LNCaP clone FGC (cell line): ENCODE measurements around the gene PBX4.

Experiments
- DNase-seq: peaks from one replicate; pipeline ENCODE4 v3.0.0-alpha.2; 2011; ENCODE audit warnings: low read depth
- H3K4me3 ChIP-seq: 2 replicates; pipeline ENCODE4 v1.5.1; 2011; ENCODE audit warnings: mild to moderate bottlenecking, low read depth, low read length, control low read depth
- TF ChIP-seq, protein P1 (sequence below): IDR thresholded peaks from 2 replicates; pipeline ENCODE4 v1.5.1; 2012; ENCODE audit warnings: mild to moderate bottlenecking; ENCODE audit not compliant: control insufficient read depth, insufficient read depth; ENCODE audit errors: extremely low read depth

The PBX4 gene

DNA sequence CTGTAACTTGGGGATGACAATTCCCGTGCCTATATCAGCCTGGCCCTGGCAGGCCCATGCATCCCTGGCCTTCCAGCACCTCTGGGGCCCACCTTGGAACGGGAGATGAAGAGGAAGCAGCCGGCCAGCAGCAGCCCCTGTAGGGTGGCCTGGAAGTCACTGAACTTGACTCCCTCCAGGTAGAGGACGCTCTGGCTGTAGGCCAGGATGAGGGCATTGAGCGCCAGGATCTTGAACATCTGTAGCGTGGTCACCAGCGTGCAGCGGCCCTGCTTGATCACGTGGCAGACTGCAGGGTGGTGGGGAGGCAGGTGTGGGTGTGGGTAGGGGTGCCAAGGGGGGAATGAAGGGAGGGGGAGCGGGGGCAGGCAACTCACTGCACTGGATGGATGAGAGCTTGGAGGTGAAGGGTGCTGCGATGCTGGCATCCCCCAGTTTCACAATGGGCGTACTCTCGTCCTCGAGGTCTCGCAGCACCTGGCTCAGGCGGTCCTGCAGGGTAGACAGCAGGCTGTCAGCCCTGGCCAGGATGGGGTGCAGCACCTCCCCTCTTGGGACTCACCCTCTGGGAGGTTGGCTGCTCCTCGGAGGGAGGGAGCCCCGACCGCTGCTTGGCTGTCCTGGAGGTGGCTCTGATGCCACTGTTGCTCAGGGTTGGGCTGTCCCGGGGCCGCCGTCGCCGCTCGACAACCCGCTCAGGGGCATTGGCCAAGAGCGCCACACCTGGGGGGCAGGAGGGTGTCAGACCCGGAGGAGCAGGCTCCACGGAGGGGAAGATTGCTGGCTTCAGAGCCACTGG, 28.7 kb upstream of the PBX4 start:
- TF ChIP-seq, protein P1, sequence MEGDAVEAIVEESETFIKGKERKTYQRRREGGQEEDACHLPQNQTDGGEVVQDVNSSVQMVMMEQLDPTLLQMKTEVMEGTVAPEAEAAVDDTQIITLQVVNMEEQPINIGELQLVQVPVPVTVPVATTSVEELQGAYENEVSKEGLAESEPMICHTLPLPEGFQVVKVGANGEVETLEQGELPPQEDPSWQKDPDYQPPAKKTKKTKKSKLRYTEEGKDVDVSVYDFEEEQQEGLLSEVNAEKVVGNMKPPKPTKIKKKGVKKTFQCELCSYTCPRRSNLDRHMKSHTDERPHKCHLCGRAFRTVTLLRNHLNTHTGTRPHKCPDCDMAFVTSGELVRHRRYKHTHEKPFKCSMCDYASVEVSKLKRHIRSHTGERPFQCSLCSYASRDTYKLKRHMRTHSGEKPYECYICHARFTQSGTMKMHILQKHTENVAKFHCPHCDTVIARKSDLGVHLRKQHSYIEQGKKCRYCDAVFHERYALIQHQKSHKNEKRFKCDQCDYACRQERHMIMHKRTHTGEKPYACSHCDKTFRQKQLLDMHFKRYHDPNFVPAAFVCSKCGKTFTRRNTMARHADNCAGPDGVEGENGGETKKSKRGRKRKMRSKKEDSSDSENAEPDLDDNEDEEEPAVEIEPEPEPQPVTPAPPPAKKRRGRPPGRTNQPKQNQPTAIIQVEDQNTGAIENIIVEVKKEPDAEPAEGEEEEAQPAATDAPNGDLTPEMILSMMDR = no peak
- no peak for DNase-seq
- H3K4me3 ChIP-seq = no peak overlapping the region

DNA sequence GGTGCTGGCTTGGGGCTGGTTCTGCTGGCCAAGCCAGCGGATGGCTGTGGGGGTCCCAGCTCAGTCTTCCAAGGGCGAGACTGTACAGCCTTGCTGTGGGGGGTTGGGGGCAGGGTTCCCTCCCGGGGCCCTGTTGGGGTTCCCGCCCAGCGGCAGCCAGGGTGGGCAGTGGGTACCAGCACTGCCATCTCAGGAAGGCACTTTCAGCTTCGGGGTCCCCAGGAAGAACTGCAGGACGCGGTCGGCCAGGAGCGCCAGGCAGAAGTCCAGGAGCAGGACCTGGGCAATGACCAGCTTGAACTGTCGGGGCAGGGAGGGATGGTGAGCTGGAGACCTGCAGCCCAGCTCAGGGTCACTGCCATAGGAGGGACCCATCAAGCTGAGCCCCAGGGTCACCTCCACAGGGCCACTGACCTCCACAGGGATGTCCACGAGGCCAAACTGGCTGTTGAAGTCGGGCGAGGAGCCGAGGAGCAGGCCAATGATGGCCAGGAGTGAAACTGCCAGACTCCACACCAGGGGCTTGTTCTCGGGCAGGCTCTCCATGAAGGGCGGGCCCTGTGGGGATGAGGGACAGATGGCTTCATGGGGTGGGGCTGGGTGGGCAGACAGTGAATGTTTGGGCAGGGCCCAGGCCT, 26.9 kb upstream of the PBX4 start:
- H3K4me3 ChIP-seq = no peak overlapping the region
- no peak for DNase-seq
- TF ChIP-seq, protein P1 = no peak

DNA sequence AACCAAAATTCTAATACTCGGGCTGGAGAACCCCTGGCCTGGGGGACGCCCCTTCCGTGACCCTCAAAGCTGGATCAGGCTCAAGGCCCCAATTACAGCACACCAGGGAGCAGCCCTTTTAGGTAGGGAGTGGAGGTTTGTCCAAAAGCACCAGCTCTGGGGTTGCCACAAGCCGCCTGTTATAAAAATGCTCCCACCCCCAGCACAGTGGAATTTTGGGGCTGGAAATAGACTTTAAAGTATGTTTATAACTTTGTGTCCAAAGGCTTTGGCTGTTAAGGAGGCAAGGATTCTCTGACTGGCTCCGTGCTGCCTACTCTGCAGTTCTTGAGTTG, 25.5 kb upstream of the PBX4 start:
- DNase-seq = no peak
- TF ChIP-seq, protein P1 = no peak
- H3K4me3 ChIP-seq = peak overlapping the region; percentile 92

DNA sequence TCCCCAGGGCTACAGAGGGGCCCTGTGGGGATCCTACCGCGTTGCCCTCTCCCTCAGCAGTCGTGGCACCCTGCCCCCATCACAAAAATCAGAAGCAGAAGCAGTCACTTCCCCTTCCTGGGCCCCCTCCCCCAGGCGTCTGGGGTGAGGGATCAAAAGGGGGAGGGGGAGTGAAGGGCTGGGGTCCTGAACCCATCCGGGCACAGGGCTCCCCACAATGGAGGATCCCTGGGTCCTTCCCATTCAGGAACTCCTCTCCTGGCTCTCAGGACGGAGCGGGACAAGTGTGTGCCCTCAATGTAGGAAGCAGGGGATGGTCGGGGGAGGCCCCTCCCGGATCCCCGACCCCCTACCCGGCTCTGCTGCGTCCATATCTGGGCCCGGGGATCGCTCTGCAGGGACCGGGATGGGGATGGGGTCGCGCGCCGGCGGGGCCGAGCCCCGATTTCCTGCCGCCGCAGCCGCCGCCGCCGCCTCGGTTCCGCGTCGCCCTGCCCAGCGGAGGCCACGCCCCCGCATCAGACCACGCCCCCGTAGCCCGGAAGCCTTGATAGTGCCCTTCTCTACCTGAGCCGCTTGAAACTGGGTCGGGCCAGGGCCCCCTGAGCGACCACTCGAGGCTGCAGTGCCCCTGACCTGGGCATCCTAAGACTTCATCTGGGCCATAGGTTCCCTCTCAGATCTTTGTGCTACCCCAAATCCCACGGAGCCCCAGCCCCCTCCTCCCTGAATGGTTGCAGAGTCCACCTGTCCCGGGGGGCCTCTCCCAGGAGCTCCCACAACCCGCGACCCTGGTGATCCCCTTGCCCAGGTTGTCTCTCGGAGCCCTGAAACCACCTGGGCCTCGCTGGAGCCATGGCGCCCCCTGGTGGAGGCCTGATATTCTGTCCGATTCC, 24.9 kb upstream of the PBX4 start, which contains the start of gene GMIP:
Gene GMIP, minus strand, starts transcription at position 500 of the 896 bp plus-strand sequence. Its CDS starts 128 bp downstream, at position 372.
- TF ChIP-seq, protein P1 = peak; percentile 77
- DNase-seq = no peak
- peak within 1 kb of the TSS; percentile 92 for H3K4me3 ChIP-seq

DNA sequence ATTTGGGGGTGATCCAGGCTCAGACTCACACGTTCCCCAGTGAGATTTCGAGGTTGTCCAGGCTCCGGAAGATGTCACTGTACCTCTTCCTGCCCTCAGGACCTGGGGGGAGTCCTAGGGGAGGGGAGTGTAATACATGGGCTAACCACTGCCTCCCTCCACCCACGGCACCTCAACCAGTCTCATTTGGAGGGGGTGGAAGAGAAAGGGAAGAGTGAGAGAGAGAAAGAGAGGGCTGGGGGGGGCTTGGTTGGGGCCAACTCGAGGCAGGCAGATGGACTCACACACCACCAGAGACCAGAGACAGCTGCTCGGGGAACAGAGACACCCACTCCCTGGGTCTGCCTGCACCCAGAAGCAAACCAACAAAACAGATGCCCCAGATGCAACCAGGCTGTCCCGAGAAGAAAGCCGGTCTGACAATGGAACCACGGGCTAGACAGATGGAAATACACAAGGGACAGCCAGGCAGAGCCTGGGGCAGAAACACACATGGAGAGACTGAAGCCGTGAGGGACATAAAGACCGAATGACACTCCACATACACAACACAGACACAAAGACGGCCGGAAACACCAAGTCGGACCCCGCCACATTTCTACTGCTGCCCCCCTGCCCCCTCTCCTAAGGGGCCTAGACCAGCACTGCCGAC, 24.1 kb upstream of the PBX4 start:
- TF ChIP-seq, protein P1 = no peak
- H3K4me3 ChIP-seq = peak overlapping the region; percentile 92
- no peak for DNase-seq

DNA sequence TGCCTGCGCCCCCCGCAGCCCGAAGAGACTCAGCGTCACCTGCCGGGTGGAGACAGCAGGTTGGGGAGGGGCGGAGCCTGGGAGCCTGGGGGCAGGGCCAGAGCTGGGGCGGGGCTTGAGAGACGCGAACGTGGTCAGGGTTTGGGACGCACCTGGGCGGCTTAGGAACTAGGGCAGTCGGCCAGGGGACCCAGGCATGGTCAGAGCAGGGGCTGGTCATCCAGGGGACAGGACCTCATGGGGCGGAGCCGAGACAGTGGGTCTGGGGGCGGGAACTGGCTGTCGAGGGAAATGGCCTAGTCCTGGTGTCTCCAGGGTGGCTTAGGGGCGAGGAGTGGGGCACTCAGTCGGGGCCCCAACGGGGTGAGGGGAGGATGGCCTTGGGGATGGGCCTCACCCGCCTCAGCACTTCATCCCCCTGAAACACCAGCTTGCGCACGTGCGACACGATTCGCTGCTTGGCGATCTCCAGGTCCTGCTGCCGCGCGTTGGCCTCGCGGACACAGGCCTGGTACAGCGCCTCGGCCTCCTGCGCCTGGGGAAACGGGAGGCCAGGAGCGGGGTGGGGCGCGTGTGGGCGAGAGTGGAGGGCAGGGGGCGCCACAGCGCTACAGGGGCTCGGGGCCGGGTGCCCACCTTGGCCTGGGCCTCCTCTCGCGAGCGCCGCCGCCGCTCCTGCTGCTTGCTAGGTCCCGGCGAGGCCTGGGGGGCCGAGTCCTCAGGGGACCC, 19.2 kb upstream of the PBX4 start:
- no peak for DNase-seq
- TF ChIP-seq, protein P1 = no peak
- H3K4me3 ChIP-seq = no peak overlapping the region
